Neuron (in vitro differentiated cells): ENCODE data around the gene MORC1.

ENCODE experiments used
- H2AFZ ChIP-seq: one replicate; pipeline ENCODE4 v1.6.1; 2013; ENCODE audit warnings: low read depth, mild to moderate bottlenecking, inconsistent platforms, low read length, moderate library complexity
- H3K27me3 ChIP-seq: one replicate; pipeline ENCODE4 v1.6.1; 2013; ENCODE audit warnings: low read length; ENCODE audit not compliant: insufficient read depth
- H3K36me3 ChIP-seq: one replicate; pipeline ENCODE4 v1.6.1; 2013; ENCODE audit warnings: low read length; ENCODE audit not compliant: insufficient read depth
- H3K4me1 ChIP-seq: one replicate; pipeline ENCODE4 v1.6.1; 2013; ENCODE audit warnings: low read length; ENCODE audit not compliant: insufficient read depth
- H3K4me3 ChIP-seq: 2 replicates; pipeline ENCODE4 v1.5.1; 2013; ENCODE audit warnings: mild to moderate bottlenecking, low read length, moderate library complexity
- H3K9me3 ChIP-seq: one replicate; pipeline ENCODE4 v1.6.1; 2013; ENCODE audit warnings: low read length

The MORC1 gene

DNA sequence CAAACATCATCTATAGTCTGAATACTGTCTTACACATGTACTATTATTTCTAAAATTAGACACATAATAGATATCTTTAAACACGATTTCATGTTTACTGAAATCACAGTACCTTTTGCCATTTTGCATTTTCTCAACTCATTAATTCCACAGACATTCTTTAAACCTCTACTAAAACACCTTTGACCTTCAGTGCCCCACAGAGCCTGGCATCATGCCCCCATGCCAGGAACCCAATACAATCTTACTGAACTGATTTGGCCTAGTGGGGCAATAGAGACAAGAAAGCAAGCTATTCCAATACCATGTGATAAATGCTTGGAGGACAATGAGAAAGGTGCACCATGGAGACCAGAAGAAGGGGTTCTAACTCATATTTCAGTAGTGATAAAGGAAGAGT, 144.9 kb downstream of the MORC1 start:
- no peaks in the 10 kb centered on the region for H3K4me1 ChIP-seq
- H3K36me3 ChIP-seq, result no peaks in the 10 kb centered on the region
- H2AFZ ChIP-seq, result no peak overlapping the region
- no peaks in the 10 kb centered on the region for H3K9me3 ChIP-seq
- no peak overlapping the region for H3K4me3 ChIP-seq
- H3K27me3 ChIP-seq, result no peaks in the 10 kb centered on the region

DNA sequence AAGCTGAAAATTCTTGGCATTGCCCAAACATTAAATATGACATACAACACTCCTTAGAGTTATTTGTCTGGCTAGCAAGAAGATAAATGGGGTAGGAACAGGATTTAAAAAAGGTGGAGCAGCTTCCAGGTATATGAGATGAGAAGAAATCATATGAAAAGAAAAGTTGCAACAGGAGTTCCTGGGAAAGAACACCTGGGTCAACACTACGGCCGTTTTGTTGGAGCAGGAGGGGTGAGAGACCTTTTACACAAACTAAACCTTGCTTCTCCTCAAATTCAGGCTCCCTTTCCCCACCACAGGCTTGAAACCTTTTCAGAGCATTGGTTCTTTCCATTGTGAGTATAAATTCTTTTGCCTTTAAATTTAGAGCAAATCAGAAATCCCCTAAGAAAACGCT, 145.5 kb downstream of the MORC1 start:
- Histone ChIP-seq H3K27me3 (no peaks in the 10 kb centered on the region), H3K4me1 (no peaks in the 10 kb centered on the region), H3K9me3 (no peaks in the 10 kb centered on the region), H3K36me3 (no peaks in the 10 kb centered on the region), H2AFZ (no peak overlapping the region), H3K4me3 (no peak overlapping the region)

- no peaks in the 10 kb centered on the region for H3K27me3 ChIP-seq
- H3K36me3 ChIP-seq, result no peaks in the 10 kb centered on the region
- H3K9me3 ChIP-seq, result no peaks in the 10 kb centered on the region
- no peaks in the 10 kb centered on the region for H3K4me1 ChIP-seq
- no peak overlapping the region for H3K4me3 ChIP-seq
- H2AFZ ChIP-seq, result no peak overlapping the region
Observed at GRCh38 chr3:108970561-108970960, 147.4 kb downstream of the MORC1 start.

DNA sequence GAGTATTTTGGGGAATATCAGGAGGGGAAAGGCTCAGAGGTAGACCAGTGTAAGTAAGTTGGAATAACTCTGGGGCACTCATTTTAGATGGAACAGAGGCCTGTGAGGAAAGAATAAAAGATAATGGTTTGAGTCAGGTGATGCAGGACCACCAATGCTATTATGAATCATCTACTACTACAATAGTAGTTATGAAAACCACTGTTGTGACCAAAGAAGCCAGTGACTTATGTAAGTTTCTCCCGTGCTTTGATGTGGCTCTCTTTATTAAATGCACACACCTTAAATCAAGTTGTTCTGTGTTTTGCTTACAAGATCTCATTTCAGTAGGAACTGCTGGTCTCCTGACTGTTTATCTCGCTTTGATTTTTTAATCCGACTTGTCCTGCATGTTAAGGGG, 151.2 kb downstream of the MORC1 start:
- no peaks in the 10 kb centered on the region for H3K9me3 ChIP-seq
- H3K4me3 ChIP-seq, result no peak overlapping the region
- no peaks in the 10 kb centered on the region for H3K27me3 ChIP-seq
- no peak overlapping the region for H2AFZ ChIP-seq
- H3K36me3 ChIP-seq, result no peaks in the 10 kb centered on the region
- no peaks in the 10 kb centered on the region for H3K4me1 ChIP-seq

- Histone ChIP-seq H3K9me3 (no peaks in the 10 kb centered on the region), H3K4me1 (no peaks in the 10 kb centered on the region), H3K4me3 (no peak overlapping the region), H3K36me3 (no peaks in the 10 kb centered on the region), H2AFZ (no peak overlapping the region), H3K27me3 (no peaks in the 10 kb centered on the region)
Observed at GRCh38 chr3:108959017-108959416, 158.9 kb downstream of the MORC1 start.

GRCh38 chr3:108953700-108954099, 164.2 kb downstream of the MORC1 start, which contains the start of gene GUCA1C:
GUCA1C (minus strand) TSS chr3:108953879; CDS start chr3:108953762, 117 bp downstream.
- Histone ChIP-seq H3K9me3 (no peaks in the 10 kb centered on the region), H2AFZ (no peak within 1 kb of the TSS)

GRCh38 chr3:108953210-108953609, 164.7 kb downstream of the MORC1 start:
- H2AFZ ChIP-seq, result no peak overlapping the region
- H3K4me3 ChIP-seq, result no peak overlapping the region
- no peaks in the 10 kb centered on the region for H3K4me1 ChIP-seq
- no peaks in the 10 kb centered on the region for H3K36me3 ChIP-seq
- no peaks in the 10 kb centered on the region for H3K27me3 ChIP-seq
- no peaks in the 10 kb centered on the region for H3K9me3 ChIP-seq

More at GRCh38 chr3:108953700-108954099, 164.2 kb downstream of the MORC1 start, which contains the start of gene GUCA1C:
- no peaks in the 10 kb centered on the region for H3K4me1 ChIP-seq
- H3K36me3 ChIP-seq, result no peaks in the 10 kb centered on the region
- no peaks in the 10 kb centered on the region for H3K27me3 ChIP-seq
- no peak within 1 kb of the TSS for H3K4me3 ChIP-seq

- Histone ChIP-seq H3K36me3 (no peaks in the 10 kb centered on the region), H3K4me3 (no peak overlapping the region), H3K27me3 (no peaks in the 10 kb centered on the region), H3K9me3 (no peaks in the 10 kb centered on the region), H3K4me1 (no peaks in the 10 kb centered on the region), H2AFZ (no peak overlapping the region)
Observed at GRCh38 chr3:108951820-108952501, 166.0 kb downstream of the MORC1 start.

DNA sequence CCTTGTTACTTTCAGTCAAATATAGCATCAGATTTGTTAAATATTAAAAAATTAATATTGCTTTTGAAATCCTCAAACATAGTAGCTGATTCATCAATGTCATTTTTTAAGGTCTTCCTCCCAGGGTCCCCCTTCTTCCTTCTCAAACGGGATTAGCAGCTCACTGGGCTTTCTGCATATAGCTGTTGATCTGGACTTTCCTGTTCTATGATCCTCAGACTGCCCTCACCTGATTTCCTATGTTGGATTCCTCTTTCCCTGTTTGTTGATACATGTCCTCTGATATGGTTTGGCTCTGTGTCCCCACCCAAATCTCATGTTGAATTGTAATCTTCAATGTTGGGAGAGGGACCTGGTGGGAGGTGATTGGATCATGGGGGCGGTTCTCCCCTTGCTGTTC, 170.1 kb downstream of the MORC1 start:
- Histone ChIP-seq H3K27me3 (no peaks in the 10 kb centered on the region), H2AFZ (no peak overlapping the region), H3K9me3 (no peaks in the 10 kb centered on the region), H3K4me3 (no peak overlapping the region), H3K36me3 (no peaks in the 10 kb centered on the region), H3K4me1 (no peaks in the 10 kb centered on the region)

DNA sequence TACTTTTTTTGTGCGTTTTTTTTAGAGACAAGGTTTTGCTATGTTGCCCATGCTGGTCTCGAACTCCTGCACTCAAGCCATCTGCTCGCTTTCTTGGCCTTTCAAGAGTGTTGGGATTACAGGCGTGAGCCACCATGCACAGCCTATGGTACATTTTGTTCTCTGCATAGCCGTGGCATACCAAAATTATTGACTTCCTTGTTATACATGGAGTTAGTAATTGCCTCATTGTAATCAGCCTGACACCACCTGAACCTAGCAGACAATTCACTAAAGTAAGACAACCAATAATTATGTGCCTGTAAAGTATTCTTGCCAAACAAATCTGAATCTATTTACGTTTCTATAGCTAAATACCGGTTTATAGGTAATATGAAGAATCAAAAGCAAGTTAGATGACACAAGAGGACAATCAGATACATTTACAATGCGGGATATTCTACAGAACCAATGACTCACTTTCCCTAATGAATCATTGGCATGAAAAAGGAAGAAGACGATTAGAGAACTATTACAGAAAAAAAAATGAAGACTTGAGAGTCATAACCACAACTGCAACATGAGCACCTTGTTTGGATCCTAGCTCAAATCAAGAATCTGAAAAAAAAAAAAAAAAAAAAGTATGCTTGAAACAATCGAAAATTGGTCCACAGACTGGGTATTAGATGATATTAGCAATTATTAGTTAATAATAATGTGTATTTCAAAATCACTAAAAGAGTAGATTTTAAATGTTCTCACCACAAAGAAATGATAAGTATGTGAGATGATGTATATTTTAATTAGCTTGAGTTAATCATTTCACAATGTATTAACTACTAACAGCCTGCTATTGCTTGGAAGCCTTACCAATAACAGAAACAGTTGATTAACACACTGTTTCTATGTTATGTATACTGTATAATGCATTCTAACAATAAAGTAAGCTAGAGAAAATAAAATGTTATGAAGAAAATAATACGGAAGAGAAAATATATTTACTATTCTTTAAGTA, 171.3 kb downstream of the MORC1 start:
- no peaks in the 10 kb centered on the region for H3K9me3 ChIP-seq
- no peak overlapping the region for H2AFZ ChIP-seq
- H3K27me3 ChIP-seq, result no peaks in the 10 kb centered on the region
- no peaks in the 10 kb centered on the region for H3K4me1 ChIP-seq
- no peak overlapping the region for H3K4me3 ChIP-seq
- no peaks in the 10 kb centered on the region for H3K36me3 ChIP-seq

DNA sequence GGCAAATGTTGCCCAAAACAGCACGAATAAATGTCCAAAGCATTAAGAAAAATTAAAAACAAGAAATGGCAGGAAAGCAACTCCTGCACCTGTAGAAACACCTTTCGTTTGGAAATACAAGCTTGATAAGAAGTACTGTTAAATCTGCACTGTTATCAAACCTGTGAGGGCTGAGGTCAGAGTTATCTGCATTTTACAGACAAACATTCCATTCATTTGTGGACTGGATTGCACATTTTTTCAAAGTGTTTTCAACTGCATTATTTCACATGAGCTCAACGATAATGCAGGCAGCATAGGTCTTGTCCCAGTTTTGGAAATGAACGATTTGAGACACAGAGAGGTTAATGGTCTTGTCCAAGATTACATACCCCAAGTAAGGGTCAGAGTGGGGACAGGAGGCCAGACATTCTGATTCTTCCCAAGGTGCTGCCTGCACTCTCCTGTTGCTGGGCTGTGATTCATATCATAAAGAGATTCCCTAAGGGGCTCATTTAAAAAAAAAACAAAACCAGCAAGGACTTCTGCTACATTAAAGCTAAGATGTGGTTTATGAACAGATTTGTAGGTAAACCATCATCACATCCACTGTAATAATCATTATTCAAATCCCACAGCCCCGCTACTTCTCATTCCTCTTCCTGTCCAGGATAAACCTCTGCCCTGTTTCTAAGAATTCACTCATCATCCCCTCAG, 177.2 kb downstream of the MORC1 start:
- H3K4me3 ChIP-seq, result no peak overlapping the region
- no peaks in the 10 kb centered on the region for H3K36me3 ChIP-seq
- no peaks in the 10 kb centered on the region for H3K27me3 ChIP-seq
- H3K4me1 ChIP-seq, result no peaks in the 10 kb centered on the region
- H3K9me3 ChIP-seq, result no peaks in the 10 kb centered on the region
- no peak overlapping the region for H2AFZ ChIP-seq

- no peaks in the 10 kb centered on the region for H3K27me3 ChIP-seq
- H3K4me3 ChIP-seq, result no peak overlapping the region
- no peaks in the 10 kb centered on the region for H3K9me3 ChIP-seq
- H3K4me1 ChIP-seq, result no peaks in the 10 kb centered on the region
- H2AFZ ChIP-seq, result no peak overlapping the region
- no peaks in the 10 kb centered on the region for H3K36me3 ChIP-seq
Observed at GRCh38 chr3:108940166-108940565, 177.8 kb downstream of the MORC1 start.
